M059J (cell line): ENCODE data around the gene LCN6. TPM values are rescaled to one million over a fixed set of nuclear protein-coding genes. Genes with fewer than 3 reads are reported as not detected.
A peak's percentile ranks its signal among the peaks of the same experiment; 100 is the strongest.

Experiments used
- DNase-seq: peaks from one replicate; pipeline ENCODE4 v3.0.0-alpha.2; 2012; ENCODE audit warnings: low read depth
- total RNA-seq: library from RNA; depleted of rRNA; stranded (reverse); fragments of >200 nt; shearing (Covaris generic); gene quantifications from 2 replicates; pipeline ENCODE4 v1.2.3, GENCODE V29; 2014

Gene LCN6
- total RNA-seq, 1 experiment from 2014 or later = not detected

DNA sequence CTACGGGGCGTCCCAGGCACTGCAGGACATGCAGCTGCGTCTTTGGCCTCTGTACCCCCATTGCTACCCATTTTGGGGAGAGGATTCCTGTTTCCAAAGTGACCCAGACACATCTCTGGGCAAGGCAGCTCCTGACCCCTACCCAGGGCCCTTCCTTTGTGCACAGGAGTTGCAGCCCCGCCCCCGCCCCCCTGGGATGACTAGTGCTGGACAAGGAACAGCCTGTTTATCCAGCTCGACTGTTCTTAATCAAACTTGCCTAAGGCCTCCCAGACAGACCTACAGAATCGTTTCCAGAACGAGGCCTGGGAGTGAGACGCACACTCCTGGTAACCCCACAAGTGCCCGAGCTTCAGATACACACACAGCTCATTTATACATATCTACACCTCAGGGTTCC lies 22.7 kb downstream of the LCN6 start:
- DNase-seq = no peak

DNA sequence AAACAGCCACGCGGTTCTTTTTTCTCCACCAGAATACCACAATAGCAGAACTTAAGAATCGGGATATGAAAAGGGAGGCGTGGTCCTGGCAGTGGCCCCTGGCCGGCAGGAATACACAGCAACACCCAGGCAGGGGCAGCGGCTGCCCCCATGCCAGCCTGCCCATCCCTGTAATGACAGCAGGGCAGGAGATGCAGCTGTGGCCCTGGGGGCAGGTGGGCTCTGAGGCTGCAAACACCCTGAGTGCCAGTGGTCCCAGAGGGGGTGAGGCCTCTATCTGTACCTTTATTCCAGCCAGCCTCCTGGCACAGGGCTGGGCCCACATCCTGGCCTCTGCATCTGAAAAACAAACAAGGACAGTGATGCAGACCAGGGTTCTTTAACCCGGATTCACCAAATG lies 23.6 kb downstream of the LCN6 start:
- no peak for DNase-seq

DNA sequence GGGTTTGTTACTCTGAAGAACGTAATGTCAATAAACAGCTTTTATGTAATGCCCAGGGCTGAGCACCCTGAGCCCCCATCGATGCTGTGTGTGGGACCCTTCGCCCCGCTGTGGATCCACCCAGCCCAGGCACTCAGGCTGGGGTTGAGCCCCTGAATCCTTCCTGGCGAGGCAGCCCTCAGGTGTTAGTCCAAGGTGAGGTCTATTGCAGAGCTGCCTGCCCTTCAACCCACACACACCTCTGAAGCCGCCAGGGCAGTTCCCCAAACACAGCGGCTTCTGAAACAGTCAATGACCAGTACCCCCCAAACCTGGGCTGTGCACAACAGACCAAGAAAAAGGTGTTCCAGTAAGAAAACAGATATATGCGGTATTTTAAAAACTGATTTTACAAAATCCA lies 24.3 kb downstream of the LCN6 start:
- no peak for DNase-seq

DNA sequence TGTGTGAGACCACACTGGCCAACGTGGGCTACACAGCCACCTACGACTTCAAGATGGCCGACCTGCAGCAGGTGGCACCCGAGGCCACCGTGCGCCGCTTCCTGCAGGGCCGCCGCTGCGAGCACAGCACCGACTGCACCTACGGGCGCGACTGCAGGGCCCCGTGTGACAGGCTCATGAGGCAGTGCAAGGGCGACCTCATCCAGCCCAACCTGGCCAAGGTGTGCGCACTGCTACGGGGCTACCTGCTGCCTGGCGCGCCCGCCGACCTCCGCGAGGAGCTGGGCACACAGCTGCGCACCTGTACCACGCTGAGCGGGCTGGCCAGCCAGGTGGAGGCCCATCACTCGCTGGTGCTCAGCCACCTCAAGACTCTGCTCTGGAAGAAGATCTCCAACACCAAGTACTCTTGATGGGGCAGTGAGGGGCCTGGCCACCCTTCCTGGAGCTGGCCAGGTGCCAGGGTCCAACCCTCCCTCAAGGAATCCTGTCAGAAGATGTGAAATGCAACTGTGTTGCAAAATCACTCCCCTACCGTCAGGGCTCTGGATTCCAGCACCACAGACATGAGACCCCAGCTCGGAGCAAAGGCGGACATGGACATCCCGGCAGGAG lies 24.9 kb downstream of the LCN6 start:
- no peak for DNase-seq

DNA sequence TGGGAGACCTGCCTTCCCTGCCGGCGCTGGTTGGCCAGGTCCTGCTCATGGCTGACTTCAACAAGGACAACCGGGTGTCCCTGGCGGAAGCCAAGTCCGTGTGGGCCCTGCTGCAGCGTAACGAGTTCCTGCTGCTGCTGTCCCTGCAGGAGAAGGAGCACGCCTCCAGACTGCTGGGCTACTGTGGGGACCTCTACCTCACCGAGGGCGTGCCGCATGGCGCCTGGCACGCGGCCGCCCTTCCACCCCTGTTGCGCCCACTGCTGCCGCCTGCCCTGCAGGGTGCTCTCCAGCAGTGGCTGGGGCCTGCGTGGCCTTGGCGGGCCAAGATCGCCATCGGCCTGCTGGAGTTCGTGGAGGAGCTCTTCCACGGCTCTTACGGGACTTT lies 25.4 kb downstream of the LCN6 start:
- no peak for DNase-seq

- DNase-seq = no peak
Observed at GRCh38 chr9:136722093-136722968, 26.0 kb downstream of the LCN6 start.

GRCh38 chr9:136721339-136722092 lies 26.8 kb downstream of the LCN6 start:
- DNase-seq = peak; percentile 57

DNA sequence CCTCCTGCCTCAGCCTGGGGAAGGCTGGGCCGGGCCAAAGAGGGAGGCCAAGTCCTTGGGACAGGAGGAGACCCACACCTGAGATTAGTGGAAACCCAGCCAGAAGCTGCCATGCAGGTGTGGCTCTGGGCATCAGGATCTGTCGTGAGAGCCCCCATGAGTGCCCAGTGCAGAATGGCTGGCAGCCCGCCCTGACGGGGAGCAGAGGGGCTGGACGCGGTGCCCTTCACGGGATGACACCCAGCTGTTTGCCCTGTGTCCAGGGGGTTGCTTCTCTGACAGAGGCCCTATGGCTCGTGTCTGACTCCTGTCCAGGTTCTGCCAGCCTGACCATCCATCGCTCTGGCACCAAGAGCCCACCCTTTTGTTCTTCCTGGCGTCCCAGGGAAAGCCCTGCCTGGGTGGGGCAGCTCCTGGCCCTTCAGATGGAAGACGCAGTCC lies 27.4 kb downstream of the LCN6 start:
- DNase-seq = no peak

DNA sequence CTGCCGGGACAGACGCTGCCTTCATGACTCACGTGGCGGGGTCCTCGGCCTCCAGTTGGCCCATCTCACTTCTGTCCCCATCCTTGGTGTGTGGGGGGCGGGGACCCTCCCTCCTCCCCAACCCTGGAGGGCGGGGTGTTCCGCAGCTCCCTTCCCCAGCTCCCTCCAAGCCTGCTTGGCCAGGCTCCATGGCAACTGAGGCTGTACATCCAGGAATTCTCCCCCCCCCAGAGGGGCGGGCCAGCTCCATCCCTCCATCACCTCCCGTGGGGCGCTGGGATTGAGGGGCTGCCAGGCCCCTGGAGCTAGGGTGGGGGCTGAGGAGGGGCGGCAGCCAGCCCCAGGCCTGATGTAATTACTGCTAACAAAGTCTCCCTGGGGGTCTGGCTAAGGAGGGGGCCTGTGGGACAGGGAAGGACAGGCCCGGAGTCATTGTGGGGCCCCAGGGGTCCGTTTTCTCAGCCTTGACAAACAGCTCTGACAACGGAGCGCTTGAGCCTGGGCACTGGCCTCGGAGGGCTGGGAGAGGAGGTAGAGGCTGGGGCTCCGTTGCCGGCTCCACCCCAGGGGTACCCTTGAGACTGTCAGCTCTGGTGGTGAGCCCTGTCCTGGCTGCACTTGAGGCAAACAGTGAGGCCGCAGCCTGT lies 28.0 kb downstream of the LCN6 start:
- DNase-seq = no peak

GRCh38 chr9:136719195-136719880 lies 29.0 kb downstream of the LCN6 start:
- no peak for DNase-seq

DNA sequence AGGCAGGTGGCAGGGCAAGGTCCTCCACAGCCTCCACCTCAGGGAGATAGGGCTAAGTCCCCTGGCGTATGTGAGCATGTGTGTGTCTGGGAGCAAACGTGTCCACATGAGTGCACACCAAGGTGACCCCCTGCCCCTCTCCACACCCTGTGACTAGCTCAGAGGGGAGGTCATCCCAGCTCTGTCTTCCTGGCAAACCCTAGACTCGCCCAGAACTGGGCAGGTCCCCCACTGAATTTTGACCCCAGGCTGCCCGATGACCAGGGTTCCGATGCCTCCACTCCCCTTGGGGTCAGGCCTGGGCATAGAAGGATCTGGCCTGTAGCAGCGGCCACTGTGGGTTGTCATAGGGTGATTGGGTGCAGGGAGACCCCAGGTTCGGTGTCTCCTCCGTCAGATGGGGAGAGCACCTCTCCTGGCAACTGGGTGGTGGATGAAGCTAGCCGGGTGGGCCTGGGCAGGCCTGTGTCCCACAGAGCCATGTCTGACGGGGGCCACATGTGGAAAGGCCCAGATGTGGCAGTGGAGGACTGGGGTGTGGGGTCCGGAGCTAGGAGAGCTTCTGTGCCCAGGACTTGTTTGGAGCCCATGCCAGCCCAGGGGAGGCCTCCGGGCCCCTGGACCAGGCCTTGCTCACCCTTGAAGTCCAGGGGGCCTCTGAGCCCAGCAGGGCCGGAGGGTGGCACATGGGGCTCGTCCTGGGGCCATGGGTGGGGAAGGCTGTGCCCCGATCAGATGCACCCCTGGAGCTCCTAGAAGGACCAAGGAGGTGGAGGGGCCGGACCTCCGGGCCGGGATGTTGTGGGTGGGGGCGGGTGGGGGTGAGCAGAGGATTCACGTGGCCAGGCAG lies 29.8 kb downstream of the LCN6 start:
- no peak for DNase-seq

DNA sequence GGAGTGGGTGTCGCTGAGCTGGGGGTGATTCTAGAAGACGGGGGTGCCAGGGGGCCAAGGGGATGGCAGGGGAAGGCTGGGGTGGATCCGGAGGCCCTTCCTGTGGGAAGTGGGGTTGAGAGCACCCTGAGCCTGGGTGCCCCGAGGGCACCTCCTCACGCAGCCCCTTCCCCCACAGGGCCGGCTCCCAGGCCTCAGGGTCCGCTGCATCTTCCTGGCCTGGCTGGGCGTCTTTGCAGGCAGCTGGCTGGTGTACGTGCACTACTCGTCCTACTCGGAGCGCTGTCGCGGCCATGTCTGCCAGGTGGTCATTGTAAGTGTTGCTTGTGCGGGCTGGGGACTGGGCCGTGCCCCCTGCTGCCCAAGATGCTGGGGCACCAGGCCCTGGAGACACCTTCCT lies 30.9 kb downstream of the LCN6 start:
- no peak for DNase-seq

DNA sequence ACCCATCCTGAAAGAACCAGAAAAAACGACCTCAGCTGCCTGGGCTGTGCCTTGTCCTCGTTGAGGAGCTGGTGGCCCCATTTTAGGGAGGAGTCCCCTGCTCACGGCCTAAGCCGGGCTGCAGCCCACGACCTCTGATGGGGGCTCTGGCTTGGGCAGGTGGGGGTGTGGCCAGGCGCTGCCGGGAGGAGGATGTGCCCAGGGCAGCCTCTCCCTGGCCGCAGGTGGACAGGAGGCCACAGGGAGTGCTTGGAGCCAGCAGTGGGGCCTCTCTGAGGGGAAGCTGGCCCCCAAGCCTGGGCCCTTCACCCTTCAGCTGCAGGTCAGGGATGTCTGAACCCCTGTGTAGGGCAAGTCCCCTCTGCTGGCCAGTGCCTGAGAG lies 33.4 kb downstream of the LCN6 start:
- no peak for DNase-seq

DNA sequence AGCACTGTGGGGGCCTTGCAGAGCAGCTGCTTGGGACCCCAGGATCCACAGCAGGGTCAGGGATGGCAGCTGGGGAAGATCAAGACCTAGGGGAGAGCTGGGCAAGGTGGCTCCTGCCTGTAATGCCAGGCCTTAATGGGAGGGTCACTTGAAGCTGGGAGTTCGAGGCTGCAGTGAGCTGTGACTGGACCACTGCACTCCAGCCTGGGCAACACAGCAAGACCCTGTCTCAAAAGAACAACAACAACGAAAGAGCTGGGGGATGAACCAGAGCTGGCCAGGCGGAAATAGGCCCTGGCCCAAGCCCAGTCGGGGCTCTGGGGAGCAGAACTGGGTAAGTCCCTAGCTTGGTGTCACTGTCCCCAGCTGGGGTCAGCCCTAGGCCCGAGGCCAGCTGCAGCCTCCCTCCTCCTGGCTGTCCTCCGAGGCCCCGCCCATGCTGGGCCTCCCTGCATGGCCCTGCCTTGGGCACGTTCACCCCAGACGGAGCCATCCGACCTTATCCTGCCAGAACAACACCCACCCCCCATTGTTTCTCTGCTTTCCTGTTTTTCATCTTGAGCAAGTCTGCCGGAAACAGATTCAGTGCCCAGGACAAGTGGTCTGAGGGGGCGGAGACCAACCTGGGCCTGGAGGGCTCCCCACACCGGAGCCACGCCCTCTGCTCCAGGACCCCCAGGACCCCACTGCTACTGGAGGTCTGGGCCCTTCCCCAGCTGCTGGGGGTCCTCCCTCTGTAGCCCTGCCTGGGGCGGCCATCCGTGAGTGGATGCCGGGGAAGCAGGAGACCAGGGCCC lies 34.0 kb downstream of the LCN6 start:
- no peak for DNase-seq

GRCh38 chr9:136713550-136713949 lies 34.8 kb downstream of the LCN6 start:
- DNase-seq = no peak

- DNase-seq = no peak
Observed at GRCh38 chr9:136712690-136713544, 35.4 kb downstream of the LCN6 start.

DNA sequence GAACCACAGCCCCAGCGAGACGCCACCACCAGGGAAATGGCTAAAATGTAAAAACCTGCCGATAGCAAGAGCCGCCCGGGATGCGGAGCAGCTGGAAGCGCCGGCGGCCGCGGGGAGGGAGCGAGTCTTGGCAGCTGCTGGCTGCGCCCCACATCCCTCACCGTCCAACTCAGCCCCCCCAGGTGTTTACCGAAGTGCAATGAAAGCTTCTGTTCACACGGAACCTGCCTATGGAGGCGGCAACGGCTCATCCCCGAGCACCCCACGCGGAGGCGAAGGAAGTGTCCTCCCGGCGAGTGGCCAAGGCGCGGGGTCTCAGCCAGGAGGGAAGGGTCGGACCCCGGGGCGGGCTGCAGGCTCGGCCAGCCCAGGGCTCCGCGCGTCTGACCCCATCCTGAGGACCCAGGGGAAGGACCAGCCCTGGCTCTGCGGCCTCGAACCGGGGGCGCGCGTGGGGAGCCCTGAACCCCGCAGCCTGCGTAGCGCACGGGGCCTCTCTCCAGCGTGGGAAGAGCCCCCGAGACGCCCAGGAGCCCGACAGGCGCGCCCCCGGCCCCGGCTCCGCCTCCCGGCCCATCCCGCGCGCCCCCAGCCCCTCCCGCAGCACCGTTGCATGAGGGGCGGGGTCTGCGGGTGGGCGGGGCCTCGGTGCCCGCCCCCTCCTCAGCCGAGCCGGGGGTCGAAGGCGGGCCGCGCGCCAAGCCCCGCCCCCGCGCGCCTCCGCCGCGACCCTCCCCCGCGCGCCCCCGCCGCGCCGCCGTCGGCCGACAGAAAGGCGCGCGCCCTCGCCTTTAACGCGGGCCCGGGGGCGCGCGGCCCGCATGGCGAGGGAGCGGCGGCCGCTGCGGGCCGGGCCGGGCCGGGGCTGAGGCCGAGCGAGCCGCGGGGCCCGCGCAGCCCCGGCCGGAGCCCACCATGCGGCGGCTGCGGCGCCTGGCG lies 36.3 kb downstream of the LCN6 start, which contains the start of gene DIPK1B:
TSS of gene DIPK1B (plus strand) at position 822 of the 939 bp plus-strand sequence. CDS start at position 916, 94 bp downstream.
- no peak for DNase-seq
